ENCODE results near the gene VDR. TPM values are rescaled to one million over a fixed set of nuclear protein-coding genes. Genes with fewer than 3 reads are reported as not detected.

VDR gene
- total RNA-seq, 4 donors from 2014 or later, result 36.7 to 47.9 (median 41.2) TPM

DNA sequence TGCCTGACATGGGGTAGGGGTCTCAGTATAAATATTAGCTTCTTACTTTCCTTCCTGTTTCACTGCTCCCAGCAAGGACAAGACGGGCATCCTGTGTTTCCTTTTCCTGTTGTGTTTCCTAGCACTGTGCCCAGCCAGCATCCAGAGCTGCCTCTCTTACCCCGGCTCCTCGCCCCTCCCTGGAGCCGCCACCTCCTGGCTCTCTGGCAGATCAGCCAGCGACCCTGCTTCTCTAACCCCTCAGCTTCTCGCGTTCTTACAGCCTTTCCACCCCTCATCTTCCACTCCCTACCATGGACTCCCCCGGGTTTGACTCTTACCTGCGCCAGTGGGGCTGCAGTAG lies 102.9 kb downstream of the VDR start:
- WGBS, result 49% methylated on average over 9 of the region's 9 CpGs
- Histone ChIP-seq H3K27ac (peak overlapping the region; percentile 51), H3K36me3 (peaks cover 33% of the 10 kb centered on the region), H3K4me1 (peaks cover 78% of the 10 kb centered on the region), H3K4me3 (no peak overlapping the region), H3K27me3 (no peaks in the 10 kb centered on the region), H3K9me3 (no peaks in the 10 kb centered on the region)
- no peak for DNase-seq (ENCODE audit: low spot score in 2 of 2)
- TF ChIP-seq EP300 (IDR thresholded peaks at IDR 0.05) (no peak), CTCF (IDR thresholded peaks at IDR 0.05) (no peak), POLR2AphosphoS5 (IDR thresholded peaks at IDR 0.05) (no peak), POLR2A (IDR thresholded peaks at IDR 0.05) (no peak)

- no peak for DNase-seq (ENCODE audit: low spot score in 2 of 2)
- Histone ChIP-seq H3K4me1 (peaks cover 73% of the 10 kb centered on the region), H3K4me3 (no peak overlapping the region), H3K27ac (peak overlapping the region; percentile 51), H3K9me3 (no peaks in the 10 kb centered on the region), H3K27me3 (no peaks in the 10 kb centered on the region), H3K36me3 (peaks cover 38% of the 10 kb centered on the region)
- 55% methylated on average over 6 of the region's 7 CpGs for WGBS
- TF ChIP-seq POLR2AphosphoS5 (IDR thresholded peaks at IDR 0.05) (no peak), CTCF (IDR thresholded peaks at IDR 0.05) (no peak), EP300 (IDR thresholded peaks at IDR 0.05) (no peak), POLR2A (IDR thresholded peaks at IDR 0.05) (no peak)
Observed at GRCh38 chr12:47801170-47801903, 103.5 kb downstream of the VDR start.

- no peaks in the 10 kb centered on the region for H3K27me3 ChIP-seq
- no peak for DNase-seq (ENCODE audit: low spot score in 2 of 2)
- no peaks in the 10 kb centered on the region for H3K9me3 ChIP-seq
- WGBS, result 87% methylated on average over 7 of the region's 7 CpGs
- H3K4me3 ChIP-seq, result no peak overlapping the region
- TF ChIP-seq POLR2A (IDR thresholded peaks at IDR 0.05) (no peak), POLR2AphosphoS5 (IDR thresholded peaks at IDR 0.05) (no peak), CTCF (IDR thresholded peaks at IDR 0.05) (no peak), EP300 (IDR thresholded peaks at IDR 0.05) (no peak)
- no peak overlapping the region for H3K27ac ChIP-seq
- H3K36me3 ChIP-seq, result peaks cover 45% of the 10 kb centered on the region
- peaks cover 65% of the 10 kb centered on the region for H3K4me1 ChIP-seq
Observed at GRCh38 chr12:47800582-47800981, 104.2 kb downstream of the VDR start.

DNA sequence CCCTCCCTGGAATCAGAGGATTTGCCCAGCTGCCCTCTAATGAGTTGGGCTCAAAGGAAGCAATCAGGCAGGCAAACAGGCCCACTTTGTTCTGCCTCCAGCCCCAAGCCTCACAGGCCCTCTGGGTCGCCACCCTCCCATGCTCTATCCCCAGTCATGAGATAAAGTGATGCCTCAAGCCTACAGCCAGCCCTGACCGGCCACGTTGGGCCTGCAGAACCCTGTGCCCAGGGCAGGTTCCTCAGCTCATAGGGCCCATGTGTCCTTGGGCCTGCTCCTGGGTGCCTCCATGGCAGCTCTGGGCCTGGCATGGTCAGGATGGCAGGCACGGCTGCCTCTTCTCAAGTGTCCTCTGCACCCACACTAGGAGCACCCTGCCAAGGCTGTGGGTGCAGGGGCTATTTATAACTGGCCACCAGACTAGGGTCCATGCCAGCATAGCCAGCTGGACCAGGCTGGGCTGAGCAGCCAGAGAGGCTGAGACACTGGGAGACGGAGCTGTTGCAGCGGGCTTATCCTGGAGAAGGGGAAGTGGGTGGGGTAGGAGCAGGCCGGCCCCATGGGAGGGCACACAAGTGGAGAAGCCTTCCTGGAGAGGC lies 105.3 kb downstream of the VDR start:
- H3K27ac ChIP-seq, result no peak overlapping the region

More for the DNA sequence above, 105.3 kb downstream of the VDR start:
- Histone ChIP-seq H3K4me3 (no peak overlapping the region), H3K36me3 (peaks cover 57% of the 10 kb centered on the region), H3K9me3 (no peaks in the 10 kb centered on the region), H3K4me1 (peaks cover 54% of the 10 kb centered on the region), H3K27me3 (no peaks in the 10 kb centered on the region)
- DNase-seq (ENCODE audit: low spot score in 2 of 2), result no peak
- 75% methylated on average over 4 of the region's 7 CpGs for WGBS
- TF ChIP-seq POLR2AphosphoS5 (IDR thresholded peaks at IDR 0.05), result no peak
- TF ChIP-seq CTCF (IDR thresholded peaks at IDR 0.05), result no peak
- no peak for TF ChIP-seq EP300 (IDR thresholded peaks at IDR 0.05)
- no peak for TF ChIP-seq POLR2A (IDR thresholded peaks at IDR 0.05)

Data from suprapubic skin (tissue), 4 donors.